Measurements from ENCODE around the gene LRRN4. TPM values are rescaled to one million over a fixed set of nuclear protein-coding genes. Genes with fewer than 3 reads are reported as not detected.

LRRN4 gene
- total and polyA plus RNA-seq, 2 donors from 2014 or later = 1.6 to 89.3 TPM

- no peak overlapping the region for H3K9ac ChIP-seq (ENCODE audit: low read length in 3 of 3)
- intact Hi-C loops (cut with DNase I) = no loop called here
- no peaks in the 10 kb centered on the region for H3K4me1 ChIP-seq (ENCODE audit: control insufficient read depth in 2 of 3, insufficient read depth in 2 of 3, low read depth in 1 of 3, low read length in 3 of 3)
- H3K36me3 ChIP-seq (ENCODE audit: control insufficient read depth in 2 of 3, insufficient read depth in 3 of 3, low read length in 3 of 3) = no peaks in the 10 kb centered on the region
- DNase-seq (no peak), FAIRE-seq (no peak)
- no peaks in the 10 kb centered on the region for H3K9me3 ChIP-seq (ENCODE audit: control insufficient read depth in 2 of 3, insufficient read depth in 1 of 3, low read length in 3 of 3)
- TF ChIP-seq, protein P1, sequence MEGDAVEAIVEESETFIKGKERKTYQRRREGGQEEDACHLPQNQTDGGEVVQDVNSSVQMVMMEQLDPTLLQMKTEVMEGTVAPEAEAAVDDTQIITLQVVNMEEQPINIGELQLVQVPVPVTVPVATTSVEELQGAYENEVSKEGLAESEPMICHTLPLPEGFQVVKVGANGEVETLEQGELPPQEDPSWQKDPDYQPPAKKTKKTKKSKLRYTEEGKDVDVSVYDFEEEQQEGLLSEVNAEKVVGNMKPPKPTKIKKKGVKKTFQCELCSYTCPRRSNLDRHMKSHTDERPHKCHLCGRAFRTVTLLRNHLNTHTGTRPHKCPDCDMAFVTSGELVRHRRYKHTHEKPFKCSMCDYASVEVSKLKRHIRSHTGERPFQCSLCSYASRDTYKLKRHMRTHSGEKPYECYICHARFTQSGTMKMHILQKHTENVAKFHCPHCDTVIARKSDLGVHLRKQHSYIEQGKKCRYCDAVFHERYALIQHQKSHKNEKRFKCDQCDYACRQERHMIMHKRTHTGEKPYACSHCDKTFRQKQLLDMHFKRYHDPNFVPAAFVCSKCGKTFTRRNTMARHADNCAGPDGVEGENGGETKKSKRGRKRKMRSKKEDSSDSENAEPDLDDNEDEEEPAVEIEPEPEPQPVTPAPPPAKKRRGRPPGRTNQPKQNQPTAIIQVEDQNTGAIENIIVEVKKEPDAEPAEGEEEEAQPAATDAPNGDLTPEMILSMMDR (IDR thresholded peaks at IDR 0.05; ENCODE audit: borderline replicate concordance, extremely low read depth, insufficient read depth) = no peak
- H3K27ac ChIP-seq (ENCODE audit: low read depth in 2 of 2, low read length in 2 of 2) = no peak overlapping the region
- H3K4me3 ChIP-seq (ENCODE audit: low read length in 3 of 3) = no peak overlapping the region
- H3K27me3 ChIP-seq (ENCODE audit: control insufficient read depth, insufficient read depth, low read length) = no peaks in the 10 kb centered on the region
Measured at GRCh38 chr20:6060213-6060612, 6.4 kb upstream of the LRRN4 start.

- intact Hi-C loops (cut with DNase I) = no loop called here
- FAIRE-seq (no peak), DNase-seq (peak in 2 of 5 donors; percentile 38 to 48)
- Histone ChIP-seq H3K4me3 (ENCODE audit: low read length in 3 of 3) (no peak overlapping the region), H3K27ac (ENCODE audit: low read depth in 2 of 2, low read length in 2 of 2) (no peak overlapping the region), H3K4me1 (ENCODE audit: control insufficient read depth in 2 of 3, insufficient read depth in 2 of 3, low read depth in 1 of 3, low read length in 3 of 3) (peaks cover 0 to 2% (median 0%) of the 10 kb centered on the region in 3 donors), H3K36me3 (ENCODE audit: control insufficient read depth in 2 of 3, insufficient read depth in 3 of 3, low read length in 3 of 3) (no peaks in the 10 kb centered on the region), H3K9me3 (ENCODE audit: control insufficient read depth in 2 of 3, insufficient read depth in 1 of 3, low read length in 3 of 3) (no peaks in the 10 kb centered on the region), H3K27me3 (ENCODE audit: control insufficient read depth, insufficient read depth, low read length) (no peaks in the 10 kb centered on the region), H3K9ac (ENCODE audit: low read length in 3 of 3) (no peak overlapping the region)
- TF ChIP-seq, protein P1 (IDR thresholded peaks at IDR 0.05; ENCODE audit: borderline replicate concordance, extremely low read depth, insufficient read depth) = no peak
Measured at GRCh38 chr20:6058684-6059295, 4.9 kb upstream of the LRRN4 start.

DNA sequence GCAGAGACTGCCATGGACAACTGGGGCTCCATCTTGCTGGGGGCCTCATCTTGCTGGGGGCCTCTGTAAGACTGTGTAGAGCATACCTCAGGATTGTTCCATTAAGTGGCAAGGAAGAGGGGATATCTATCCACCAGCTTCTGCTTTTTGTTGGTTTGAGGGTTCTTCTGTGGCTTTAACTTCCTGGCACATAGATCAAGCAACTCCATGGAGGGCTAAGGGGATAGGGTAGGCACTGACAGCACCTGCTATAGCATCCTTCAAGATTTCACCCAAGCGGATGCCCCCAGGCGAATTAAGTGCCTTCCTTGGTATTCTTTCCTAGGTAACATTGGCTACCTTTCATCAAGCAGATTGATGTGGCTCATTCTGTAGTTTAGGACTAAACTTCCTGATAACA is 3.8 kb upstream of the LRRN4 start:
- intact Hi-C loops (cut with DNase I) = no loop called here
- no peak overlapping the region for H3K27ac ChIP-seq (ENCODE audit: low read depth in 2 of 2, low read length in 2 of 2)
- no peak for FAIRE-seq
- no peak overlapping the region for H3K4me3 ChIP-seq (ENCODE audit: low read length in 3 of 3)
- H3K27me3 ChIP-seq (ENCODE audit: control insufficient read depth, insufficient read depth, low read length) = no peaks in the 10 kb centered on the region
- DNase-seq = no peak
- H3K9me3 ChIP-seq (ENCODE audit: control insufficient read depth in 2 of 3, insufficient read depth in 1 of 3, low read length in 3 of 3) = no peaks in the 10 kb centered on the region
- H3K36me3 ChIP-seq (ENCODE audit: control insufficient read depth in 2 of 3, insufficient read depth in 3 of 3, low read length in 3 of 3) = no peaks in the 10 kb centered on the region
- H3K4me1 ChIP-seq (ENCODE audit: control insufficient read depth in 2 of 3, insufficient read depth in 2 of 3, low read depth in 1 of 3, low read length in 3 of 3) = peaks cover 0 to 2% (median 0%) of the 10 kb centered on the region in 3 donors
- TF ChIP-seq, protein P1 (IDR thresholded peaks at IDR 0.05; ENCODE audit: borderline replicate concordance, extremely low read depth, insufficient read depth) = no peak
- no peak overlapping the region for H3K9ac ChIP-seq (ENCODE audit: low read length in 3 of 3)

DNA sequence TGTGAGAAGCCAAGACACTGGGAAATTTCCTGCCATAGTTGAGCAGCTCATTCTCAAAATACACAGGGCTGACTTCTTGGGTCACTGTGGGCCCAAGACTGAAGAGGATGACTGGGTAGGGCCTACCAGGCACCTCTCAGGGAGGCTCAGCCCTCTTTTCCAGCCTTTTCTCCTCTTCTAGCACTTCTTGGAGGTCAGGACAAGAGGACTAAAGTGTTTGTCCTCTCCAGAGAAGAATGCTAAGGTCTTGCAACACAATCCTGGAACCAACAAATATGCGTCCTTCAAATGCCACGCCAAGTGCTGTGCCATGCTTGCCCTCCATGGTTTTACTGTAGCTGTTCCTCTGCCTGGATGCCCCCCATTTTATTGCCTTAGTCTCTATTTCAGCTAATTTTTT is 3.3 kb upstream of the LRRN4 start:
- FAIRE-seq = no peak
- TF ChIP-seq, protein P1 (IDR thresholded peaks at IDR 0.05; ENCODE audit: borderline replicate concordance, extremely low read depth, insufficient read depth) = no peak
- Histone ChIP-seq H3K27ac (ENCODE audit: low read depth in 2 of 2, low read length in 2 of 2) (no peak overlapping the region), H3K4me1 (ENCODE audit: control insufficient read depth in 2 of 3, insufficient read depth in 2 of 3, low read depth in 1 of 3, low read length in 3 of 3) (peaks cover 0 to 4% (median 0%) of the 10 kb centered on the region in 3 donors), H3K36me3 (ENCODE audit: control insufficient read depth in 2 of 3, insufficient read depth in 3 of 3, low read length in 3 of 3) (no peaks in the 10 kb centered on the region), H3K4me3 (ENCODE audit: low read length in 3 of 3) (no peak overlapping the region), H3K27me3 (ENCODE audit: control insufficient read depth, insufficient read depth, low read length) (no peaks in the 10 kb centered on the region), H3K9me3 (ENCODE audit: control insufficient read depth in 2 of 3, insufficient read depth in 1 of 3, low read length in 3 of 3) (no peaks in the 10 kb centered on the region), H3K9ac (ENCODE audit: low read length in 3 of 3) (no peak overlapping the region)
- no peak for DNase-seq
- intact Hi-C loops (cut with DNase I) = no loop called here

Data from kidney (tissue), 14 donors.